Right kidney (tissue), 1 donor: ENCODE results near the gene IGFBP4.

Experiments used
- DNase-seq: peaks from one replicate; pipeline ENCODE4 v3.0.0-alpha.2; 2016

Gene IGFBP4

GRCh38 chr17:40470932-40471828 is 27.9 kb downstream of the IGFBP4 start:
- DNase-seq = no peak

GRCh38 chr17:40471846-40472732 is 28.8 kb downstream of the IGFBP4 start:
- no peak for DNase-seq

GRCh38 chr17:40472733-40473452 is 29.6 kb downstream of the IGFBP4 start:
- no peak for DNase-seq

DNA sequence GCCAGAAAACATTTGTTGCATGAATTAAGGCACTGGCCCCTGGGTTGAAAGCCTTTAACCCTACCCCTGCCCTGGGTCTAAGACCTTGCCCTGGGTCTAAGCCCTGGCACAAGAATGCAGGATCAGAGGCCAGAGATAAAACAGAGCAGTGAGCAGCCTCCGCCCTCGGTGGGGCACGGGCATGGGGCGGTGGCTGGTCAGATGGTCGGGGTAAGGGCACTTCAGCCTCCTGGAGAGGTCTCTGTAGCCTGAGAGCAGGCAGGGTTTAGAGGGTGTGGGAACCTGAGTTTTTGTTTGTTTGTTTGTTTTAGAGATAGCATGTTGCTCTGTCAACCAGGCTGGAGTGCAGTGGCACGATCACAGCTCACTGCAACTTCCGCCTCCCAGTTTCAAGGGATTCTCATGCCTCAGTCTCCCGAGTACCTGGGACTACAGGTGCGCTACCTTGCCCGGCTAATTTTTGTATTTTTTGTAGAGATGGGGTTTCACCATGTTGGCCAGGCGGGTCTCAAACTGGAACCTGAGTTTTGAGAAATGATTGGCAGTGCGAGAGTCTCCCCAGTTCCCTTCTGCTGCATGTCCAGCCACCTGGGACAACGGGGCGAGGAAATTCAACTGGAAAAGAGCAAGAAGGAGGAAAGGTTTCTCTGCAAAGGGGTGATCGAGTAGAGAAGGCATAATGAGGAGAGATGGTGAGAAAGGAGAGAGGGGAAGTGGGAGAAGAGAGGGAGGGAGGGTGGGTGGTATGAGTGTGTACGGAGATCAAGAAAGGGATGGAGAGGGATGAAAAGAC is 30.5 kb downstream of the IGFBP4 start:
- no peak for DNase-seq

- no peak for DNase-seq
Observed at GRCh38 chr17:40474419-40475002, 31.3 kb downstream of the IGFBP4 start.

GRCh38 chr17:40475234-40475908 is 32.1 kb downstream of the IGFBP4 start:
- no peak for DNase-seq

- no peak for DNase-seq
Observed at GRCh38 chr17:40477796-40478195, 34.5 kb downstream of the IGFBP4 start.

DNA sequence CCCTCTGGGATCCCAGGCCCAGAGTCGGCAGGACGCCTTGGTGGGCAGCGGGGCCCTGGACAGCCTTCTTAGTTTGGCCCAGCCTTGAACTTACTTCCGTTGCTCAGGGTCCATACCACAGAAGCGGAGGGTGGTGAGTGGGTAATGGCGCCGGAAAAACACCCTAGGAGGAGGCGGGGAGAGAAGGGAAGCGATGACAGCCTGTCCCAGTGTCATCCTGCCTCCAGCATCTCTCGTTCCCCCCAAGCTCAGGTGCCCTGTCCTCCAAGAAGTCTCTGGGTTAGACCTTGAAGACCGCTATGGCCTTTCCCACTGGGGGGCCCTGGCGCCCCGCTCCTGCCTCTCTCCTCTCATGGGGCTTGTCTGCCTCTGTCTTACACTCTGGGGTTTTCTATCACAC is 35.2 kb downstream of the IGFBP4 start:
- DNase-seq = no peak

- no peak for DNase-seq
Observed at GRCh38 chr17:40479754-40480480, 36.7 kb downstream of the IGFBP4 start.

- DNase-seq = no peak
Observed at GRCh38 chr17:40480501-40481003, 37.3 kb downstream of the IGFBP4 start.

GRCh38 chr17:40481106-40481505 is 37.9 kb downstream of the IGFBP4 start:
- DNase-seq = no peak

DNA sequence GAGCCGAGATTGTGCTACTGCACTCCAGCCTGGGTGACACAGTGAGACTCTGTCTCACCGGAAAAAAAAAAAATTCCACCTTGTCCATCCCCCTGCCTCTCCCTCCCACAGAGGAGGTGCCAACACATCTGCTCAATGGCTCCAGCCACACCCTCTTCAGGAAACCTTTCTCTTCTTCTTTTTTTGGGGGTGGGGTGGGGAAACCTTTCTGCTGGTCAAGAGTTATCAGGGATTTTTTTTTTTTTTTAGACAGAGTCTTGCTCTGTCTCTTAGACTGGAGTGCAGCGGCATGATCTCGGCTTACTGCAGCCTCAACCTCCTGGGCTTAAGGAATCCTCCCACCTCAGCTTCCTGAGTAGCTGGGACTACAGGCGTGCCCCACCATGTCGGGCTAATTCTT is 39.5 kb downstream of the IGFBP4 start:
- no peak for DNase-seq

DNA sequence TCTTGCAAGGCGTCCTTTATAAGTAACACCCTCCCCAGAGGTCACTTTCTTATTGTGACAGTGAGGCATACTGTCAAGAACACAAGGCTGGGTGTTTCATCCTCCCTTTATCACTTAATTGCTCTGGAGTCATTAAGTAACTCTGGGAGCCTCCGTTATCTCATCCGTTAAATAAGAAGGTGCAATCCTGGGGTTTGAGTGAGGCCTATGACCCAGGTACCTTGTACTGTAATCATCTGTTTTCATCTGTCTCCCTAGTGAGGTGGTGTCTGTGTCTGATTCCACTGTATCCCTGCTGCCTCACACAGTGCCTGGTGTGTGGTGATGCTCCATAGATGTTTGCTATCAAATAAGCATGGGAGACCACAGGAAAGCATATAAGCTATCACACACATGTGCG is 40.4 kb downstream of the IGFBP4 start:
- DNase-seq = no peak

- no peak for DNase-seq
Observed at GRCh38 chr17:40484285-40484972, 41.2 kb downstream of the IGFBP4 start.

DNA sequence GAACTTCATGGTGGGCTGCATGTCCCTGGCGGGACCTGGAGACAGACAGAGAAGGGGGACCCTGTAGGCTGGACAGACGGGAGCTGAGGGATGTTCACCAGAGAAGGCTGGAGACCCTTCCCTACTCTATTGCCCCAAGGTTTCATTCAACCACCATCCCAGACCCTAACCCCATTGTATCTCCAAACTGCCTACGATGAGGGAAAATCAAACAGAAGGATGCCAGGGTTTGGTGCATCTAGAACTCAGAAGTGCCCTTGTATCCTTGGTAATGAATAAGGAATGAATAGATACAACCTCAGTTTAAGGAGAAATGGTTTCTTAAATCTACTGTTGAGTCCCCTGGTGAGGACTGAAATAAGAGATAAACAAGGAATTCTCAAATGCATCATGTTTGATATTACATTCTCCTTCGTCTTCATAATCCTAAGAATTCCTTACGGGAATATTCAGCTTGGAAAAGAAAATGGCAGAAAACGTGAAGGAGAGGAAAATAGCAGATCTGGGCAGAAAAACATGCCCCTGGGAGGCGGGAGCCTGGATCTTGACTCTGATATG is 41.8 kb downstream of the IGFBP4 start:
- DNase-seq = no peak

DNA sequence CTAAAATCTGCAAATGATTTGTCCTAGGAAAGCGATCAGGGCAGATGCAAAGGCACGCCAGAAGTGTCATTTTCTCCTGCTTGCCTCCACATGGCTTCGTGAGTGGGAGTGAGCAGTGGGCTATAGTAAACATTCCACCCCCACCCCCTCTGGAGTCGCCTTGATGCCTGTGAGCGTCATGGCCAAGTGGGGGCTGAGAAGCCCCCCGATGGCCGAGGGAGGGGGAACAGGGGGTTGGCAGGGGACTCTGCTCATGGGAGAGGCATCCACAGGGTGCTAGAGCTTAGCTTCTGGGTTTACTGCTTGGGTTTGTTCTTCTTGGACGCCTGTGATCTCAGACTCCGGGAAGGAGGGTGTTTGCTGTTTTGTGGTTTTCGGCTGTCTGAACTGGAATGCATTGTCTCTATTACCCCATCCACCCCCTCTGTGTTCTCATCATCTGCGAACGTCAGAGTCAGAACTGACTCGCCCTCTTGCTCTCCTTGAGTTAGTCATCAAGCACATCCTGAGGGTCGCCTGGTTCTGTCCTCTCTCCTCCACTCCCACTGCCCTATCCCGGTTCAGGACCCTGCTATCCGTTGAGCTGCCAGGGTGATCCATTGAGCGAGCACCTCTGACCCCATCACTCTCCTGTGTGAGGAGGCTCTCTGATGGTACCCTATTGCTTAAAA is 42.7 kb downstream of the IGFBP4 start:
- no peak for DNase-seq

- DNase-seq = no peak
Observed at GRCh38 chr17:40486522-40487370, 43.5 kb downstream of the IGFBP4 start.
